Body of pancreas (tissue), 4 donors: Measurements from ENCODE around the gene EFNA1.

Source experiments
- POLR2A ChIP-seq, 3 donors: fragments of 450-650 bp; IDR thresholded peaks; one replicate each; pipeline ENCODE4 v1.6.1; 2016; ENCODE audit warnings: antibody characterized with exemption in 3 of 3, mild to moderate bottlenecking in 2 of 3
- TF ChIP-seq, protein P1 (sequence below), 7 experiments: fragments of 450-650 bp in 4 of 7; fragments of 200-600 bp in 3 of 7; sonication (generic) in 3 of 7; IDR thresholded peaks; one replicate each; pipeline ENCODE4 v1.5.1; 2016 to 2019; ENCODE audit warnings: antibody characterized with exemption in 7 of 7

- TF ChIP-seq, protein P1, sequence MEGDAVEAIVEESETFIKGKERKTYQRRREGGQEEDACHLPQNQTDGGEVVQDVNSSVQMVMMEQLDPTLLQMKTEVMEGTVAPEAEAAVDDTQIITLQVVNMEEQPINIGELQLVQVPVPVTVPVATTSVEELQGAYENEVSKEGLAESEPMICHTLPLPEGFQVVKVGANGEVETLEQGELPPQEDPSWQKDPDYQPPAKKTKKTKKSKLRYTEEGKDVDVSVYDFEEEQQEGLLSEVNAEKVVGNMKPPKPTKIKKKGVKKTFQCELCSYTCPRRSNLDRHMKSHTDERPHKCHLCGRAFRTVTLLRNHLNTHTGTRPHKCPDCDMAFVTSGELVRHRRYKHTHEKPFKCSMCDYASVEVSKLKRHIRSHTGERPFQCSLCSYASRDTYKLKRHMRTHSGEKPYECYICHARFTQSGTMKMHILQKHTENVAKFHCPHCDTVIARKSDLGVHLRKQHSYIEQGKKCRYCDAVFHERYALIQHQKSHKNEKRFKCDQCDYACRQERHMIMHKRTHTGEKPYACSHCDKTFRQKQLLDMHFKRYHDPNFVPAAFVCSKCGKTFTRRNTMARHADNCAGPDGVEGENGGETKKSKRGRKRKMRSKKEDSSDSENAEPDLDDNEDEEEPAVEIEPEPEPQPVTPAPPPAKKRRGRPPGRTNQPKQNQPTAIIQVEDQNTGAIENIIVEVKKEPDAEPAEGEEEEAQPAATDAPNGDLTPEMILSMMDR (IDR thresholded peaks at IDR 0.05) = no peak
- TF ChIP-seq POLR2A (IDR thresholded peaks at IDR 0.05) = no peak
Measured at GRCh38 chr1:155171836-155172731, 44.4 kb downstream of the EFNA1 start.
